ENCODE results near the gene BCAR3. TPM values are rescaled to one million over a fixed set of nuclear protein-coding genes. Genes with fewer than 3 reads are reported as not detected.

Gene BCAR3
- total RNA-seq, 5 donors from 2014 or later (not counting 1 experiment from before 2014, with no cell fraction given), result 0.63 to 2.5 (median 1.4) TPM

DNA sequence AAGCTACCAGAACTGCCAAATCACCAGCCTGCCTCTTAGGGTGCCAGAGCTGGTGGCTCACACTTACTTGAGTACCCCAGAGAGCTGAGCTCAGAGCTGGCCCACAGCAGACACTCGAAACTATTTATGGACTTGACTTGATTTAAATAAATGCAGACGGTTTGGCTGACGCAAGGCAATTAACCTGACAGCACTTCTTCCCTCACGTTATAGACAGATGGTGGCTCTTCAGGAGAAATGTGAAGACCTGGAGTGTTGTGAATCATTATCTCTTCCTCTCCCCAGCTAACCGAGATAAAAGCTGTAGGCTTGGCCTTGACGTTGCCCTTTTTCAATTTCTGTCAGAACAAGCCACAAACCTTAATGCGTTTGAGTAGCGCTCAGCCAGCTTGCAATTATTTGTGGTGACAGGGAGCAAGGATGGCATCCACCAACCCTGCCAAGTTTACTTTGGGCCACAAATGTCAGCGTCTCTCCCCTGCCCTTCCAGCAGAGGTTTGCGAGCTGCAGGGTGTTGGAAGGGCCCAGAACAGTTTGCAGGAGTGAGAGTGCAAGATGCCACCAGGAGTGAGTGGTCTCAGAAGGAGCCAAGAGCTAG is 34.0 kb upstream of the BCAR3 start:
- ATAC-seq (replicated peaks in 1 of 4), result peak in 3 of 4 experiments; percentile 12 to 33 (median 14)
- Mint-ChIP-seq H3K9me3 (peaks cover 0 to 8% (median 5%) of the 10 kb centered on the region in 3 donors), H3K4me3 (no peak overlapping the region), H3K4me1 (peaks cover 16 to 24% (median 20%) of the 10 kb centered on the region in 3 donors), H3K36me3 (peaks cover 3% of the 10 kb centered on the region), H3K27me3 (no peaks in the 10 kb centered on the region), H3K27ac (peak overlapping the region in 1 of 2 donors; percentile 22)
- no peak overlapping the region for H3K4me3 ChIP-seq (ENCODE audit: control insufficient read depth in 1 of 2, extremely low read depth in 1 of 2, low read length in 1 of 2)
- no peaks in the 10 kb centered on the region for H3K27me3 ChIP-seq (replicated peaks in 1 of 2; ENCODE audit: control insufficient read depth in 2 of 2, extremely low read depth in 1 of 2, insufficient read depth in 2 of 2, low read length in 1 of 2)
- ChIA-PET CTCF (no interaction called here), POLR2A (no interaction called here)
- no peak overlapping the region for H3K27ac ChIP-seq (ENCODE audit: low read length)
- DNase-seq, result no peak
- H3K36me3 ChIP-seq (ENCODE audit: control insufficient read depth in 2 of 2, extremely low read depth in 1 of 2, insufficient read depth in 1 of 2, low read length in 1 of 2), result no peaks in the 10 kb centered on the region
- 20% methylated on average over 4 of the region's 10 CpGs for WGBS (ENCODE audit: insufficient coverage)
- H3K9me3 ChIP-seq, result no peaks in the 10 kb centered on the region
- peaks cover 0 to 8% of the 10 kb centered on the region in 2 experiments for H3K4me1 ChIP-seq (ENCODE audit: control insufficient read depth in 1 of 2, extremely low read depth in 1 of 2, insufficient read depth in 2 of 2, low read length in 2 of 2)

- Mint-ChIP-seq H3K36me3 (peaks cover 3% of the 10 kb centered on the region), H3K4me1 (peaks cover 17 to 25% (median 22%) of the 10 kb centered on the region in 3 donors), H3K27me3 (no peaks in the 10 kb centered on the region), H3K27ac (no peak overlapping the region), H3K4me3 (no peak overlapping the region), H3K9me3 (peaks cover 0 to 8% (median 5%) of the 10 kb centered on the region in 3 donors)
- POLR2A ChIA-PET, result interaction anchor here in 1 of 2 donors (0.5 kb wide), 1 partner anchor 15 kb away, joined by 3 read pairs; no protein-coding TSS in a partner anchor
- CTCF ChIA-PET, result no interaction called here
- no peaks in the 10 kb centered on the region for H3K36me3 ChIP-seq (ENCODE audit: control insufficient read depth in 2 of 2, extremely low read depth in 1 of 2, insufficient read depth in 1 of 2, low read length in 1 of 2)
- no peak overlapping the region for H3K4me3 ChIP-seq (ENCODE audit: control insufficient read depth in 1 of 2, extremely low read depth in 1 of 2, low read length in 1 of 2)
- peaks cover 1 to 9% of the 10 kb centered on the region in 2 experiments for H3K4me1 ChIP-seq (ENCODE audit: control insufficient read depth in 1 of 2, extremely low read depth in 1 of 2, insufficient read depth in 2 of 2, low read length in 2 of 2)
- WGBS (ENCODE audit: insufficient coverage), result no CpG with 5 or more reads among the region's 1 CpG
- DNase-seq (no peak), ATAC-seq (replicated peaks in 1 of 4) (no peak)
- H3K27me3 ChIP-seq (replicated peaks in 1 of 2; ENCODE audit: control insufficient read depth in 2 of 2, extremely low read depth in 1 of 2, insufficient read depth in 2 of 2, low read length in 1 of 2), result no peaks in the 10 kb centered on the region
- no peaks in the 10 kb centered on the region for H3K9me3 ChIP-seq
- H3K27ac ChIP-seq (ENCODE audit: low read length), result no peak overlapping the region
Observed at GRCh38 chr1:93714356-93714755, 32.7 kb upstream of the BCAR3 start.

GRCh38 chr1:93713341-93713740 is 31.7 kb upstream of the BCAR3 start:
- no peak overlapping the region for H3K27ac Mint-ChIP-seq
- ATAC-seq (replicated peaks in 1 of 4) (no peak), DNase-seq (no peak)
- Histone ChIP-seq H3K27me3 (replicated peaks in 1 of 2; ENCODE audit: control insufficient read depth in 2 of 2, extremely low read depth in 1 of 2, insufficient read depth in 2 of 2, low read length in 1 of 2) (no peaks in the 10 kb centered on the region), H3K27ac (ENCODE audit: low read length) (no peak overlapping the region), H3K9me3 (no peaks in the 10 kb centered on the region), H3K4me3 (ENCODE audit: control insufficient read depth in 1 of 2, extremely low read depth in 1 of 2, low read length in 1 of 2) (no peak overlapping the region), H3K36me3 (ENCODE audit: control insufficient read depth in 2 of 2, extremely low read depth in 1 of 2, insufficient read depth in 1 of 2, low read length in 1 of 2) (no peaks in the 10 kb centered on the region), H3K4me1 (ENCODE audit: control insufficient read depth in 1 of 2, extremely low read depth in 1 of 2, insufficient read depth in 2 of 2, low read length in 2 of 2) (peaks cover 10 to 12% of the 10 kb centered on the region in 2 experiments)
- ChIA-PET CTCF (no interaction called here), POLR2A (no interaction called here)
- H3K27me3 Mint-ChIP-seq, result no peaks in the 10 kb centered on the region
- peaks cover 28 to 36% (median 30%) of the 10 kb centered on the region in 3 donors for H3K4me1 Mint-ChIP-seq
- peaks cover 3% of the 10 kb centered on the region for H3K36me3 Mint-ChIP-seq
- no peak overlapping the region for H3K4me3 Mint-ChIP-seq
- H3K9me3 Mint-ChIP-seq, result peaks cover 0 to 8% (median 5%) of the 10 kb centered on the region in 3 donors

DNA sequence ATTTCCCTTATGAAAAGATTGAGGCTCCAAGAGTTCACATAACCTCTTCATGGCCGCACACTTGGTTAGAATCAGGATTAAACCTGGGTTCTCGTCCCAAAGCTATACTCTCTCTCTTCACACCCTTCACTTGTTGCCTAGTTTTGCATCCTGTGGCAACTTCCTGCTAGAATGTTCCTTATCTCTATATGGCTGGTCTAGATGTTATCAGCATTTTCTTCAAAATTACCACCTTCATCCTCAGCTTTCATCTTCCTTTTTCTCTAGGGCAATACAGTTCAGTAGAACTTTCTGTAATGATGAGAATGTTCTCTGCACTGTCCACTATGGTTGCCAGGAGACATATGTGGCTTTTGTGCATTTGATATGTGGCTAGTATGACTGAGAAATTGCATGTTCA is 31.1 kb upstream of the BCAR3 start:
- Mint-ChIP-seq H3K4me3 (no peak overlapping the region), H3K27ac (peak overlapping the region in 1 of 2 donors; percentile 6)
- WGBS (ENCODE audit: insufficient coverage), result 19% methylated on average over 2 of the region's 2 CpGs

DNA sequence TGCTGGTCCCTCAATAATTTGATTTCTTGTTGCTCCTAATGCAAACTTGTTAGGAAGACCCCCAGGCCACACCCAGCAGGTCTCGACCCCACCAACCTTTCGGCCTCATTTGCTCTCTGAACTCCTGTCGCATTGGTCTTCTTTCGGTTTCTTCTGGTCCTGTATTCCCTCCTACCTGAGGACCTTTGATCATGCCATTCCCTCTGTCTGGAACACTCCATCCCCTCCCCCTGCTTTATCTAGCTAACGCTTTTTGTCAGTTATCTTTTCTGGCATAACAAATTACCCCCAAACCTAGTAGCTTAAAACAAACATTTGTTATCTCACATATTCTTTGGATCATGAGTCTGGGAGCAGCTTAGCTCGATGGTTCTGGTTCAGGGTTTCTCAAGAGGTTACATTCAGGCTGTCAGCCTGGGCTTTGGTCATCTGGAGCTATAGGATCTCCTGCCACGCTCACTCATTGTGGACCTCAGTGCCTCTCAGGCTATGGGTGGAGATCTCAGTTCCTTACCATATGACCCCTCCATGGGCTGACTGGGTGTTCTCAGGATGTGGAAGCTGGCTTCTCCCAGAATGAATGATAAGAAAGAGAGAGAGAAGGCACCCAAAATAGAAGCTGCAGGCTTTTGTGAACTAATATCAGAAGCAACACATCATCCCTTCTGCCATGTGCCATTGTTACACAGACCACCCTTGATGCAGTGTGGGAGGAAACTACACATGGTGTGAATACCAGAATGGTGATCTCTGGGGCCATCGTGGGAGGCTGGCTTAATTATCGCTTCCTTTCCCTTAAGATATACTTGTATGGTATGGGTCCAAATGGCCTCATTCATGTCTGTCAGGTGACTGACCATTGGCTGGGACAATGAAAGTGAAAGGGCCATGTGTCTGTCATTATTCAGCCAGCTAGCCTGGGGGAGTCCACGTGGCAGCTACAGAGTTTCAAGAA is 29.1 kb upstream of the BCAR3 start:
- H3K4me3 Mint-ChIP-seq, result no peak overlapping the region
- POLR2A ChIA-PET, result no interaction called here
- no peaks in the 10 kb centered on the region for H3K27me3 ChIP-seq (replicated peaks in 1 of 2; ENCODE audit: control insufficient read depth in 2 of 2, extremely low read depth in 1 of 2, insufficient read depth in 2 of 2, low read length in 1 of 2)
- H3K36me3 ChIP-seq (ENCODE audit: control insufficient read depth in 2 of 2, extremely low read depth in 1 of 2, insufficient read depth in 1 of 2, low read length in 1 of 2), result no peaks in the 10 kb centered on the region
- no peaks in the 10 kb centered on the region for H3K27me3 Mint-ChIP-seq
- H3K27ac ChIP-seq (ENCODE audit: low read length), result no peak overlapping the region
- no peaks in the 10 kb centered on the region for H3K9me3 Mint-ChIP-seq
- no peaks in the 10 kb centered on the region for H3K9me3 ChIP-seq
- H3K36me3 Mint-ChIP-seq, result no peaks in the 10 kb centered on the region
- H3K4me3 ChIP-seq (ENCODE audit: control insufficient read depth in 1 of 2, extremely low read depth in 1 of 2, low read length in 1 of 2), result no peak overlapping the region
- no peak overlapping the region for H3K27ac Mint-ChIP-seq
- DNase-seq (no peak), ATAC-seq (replicated peaks in 1 of 4) (no peak)
- CTCF ChIA-PET, result no interaction called here
- WGBS (ENCODE audit: insufficient coverage), result 78% methylated on average over 6 of the region's 10 CpGs
- peaks cover 27 to 41% (median 32%) of the 10 kb centered on the region in 3 donors for H3K4me1 Mint-ChIP-seq
- peaks cover 10 to 12% of the 10 kb centered on the region in 2 experiments for H3K4me1 ChIP-seq (ENCODE audit: control insufficient read depth in 1 of 2, extremely low read depth in 1 of 2, insufficient read depth in 2 of 2, low read length in 2 of 2)

More for the DNA sequence above, 31.1 kb upstream of the BCAR3 start:
- no peak for ATAC-seq (replicated peaks in 1 of 4)
- no peaks in the 10 kb centered on the region for H3K27me3 ChIP-seq (replicated peaks in 1 of 2; ENCODE audit: control insufficient read depth in 2 of 2, extremely low read depth in 1 of 2, insufficient read depth in 2 of 2, low read length in 1 of 2)
- peaks cover 0 to 8% (median 4%) of the 10 kb centered on the region in 3 donors for H3K9me3 Mint-ChIP-seq
- no peak for DNase-seq
- H3K9me3 ChIP-seq, result no peaks in the 10 kb centered on the region
- H3K36me3 Mint-ChIP-seq, result peaks cover 3% of the 10 kb centered on the region
- peaks cover 30 to 42% (median 33%) of the 10 kb centered on the region in 3 donors for H3K4me1 Mint-ChIP-seq
- CTCF ChIA-PET, result no interaction called here
- no peak overlapping the region for H3K27ac ChIP-seq (ENCODE audit: low read length)
- H3K4me3 ChIP-seq (ENCODE audit: control insufficient read depth in 1 of 2, extremely low read depth in 1 of 2, low read length in 1 of 2), result no peak overlapping the region
- POLR2A ChIA-PET, result no interaction called here
- H3K36me3 ChIP-seq (ENCODE audit: control insufficient read depth in 2 of 2, extremely low read depth in 1 of 2, insufficient read depth in 1 of 2, low read length in 1 of 2), result no peaks in the 10 kb centered on the region
- no peaks in the 10 kb centered on the region for H3K27me3 Mint-ChIP-seq
- peaks cover 10 to 12% of the 10 kb centered on the region in 2 experiments for H3K4me1 ChIP-seq (ENCODE audit: control insufficient read depth in 1 of 2, extremely low read depth in 1 of 2, insufficient read depth in 2 of 2, low read length in 2 of 2)

DNA sequence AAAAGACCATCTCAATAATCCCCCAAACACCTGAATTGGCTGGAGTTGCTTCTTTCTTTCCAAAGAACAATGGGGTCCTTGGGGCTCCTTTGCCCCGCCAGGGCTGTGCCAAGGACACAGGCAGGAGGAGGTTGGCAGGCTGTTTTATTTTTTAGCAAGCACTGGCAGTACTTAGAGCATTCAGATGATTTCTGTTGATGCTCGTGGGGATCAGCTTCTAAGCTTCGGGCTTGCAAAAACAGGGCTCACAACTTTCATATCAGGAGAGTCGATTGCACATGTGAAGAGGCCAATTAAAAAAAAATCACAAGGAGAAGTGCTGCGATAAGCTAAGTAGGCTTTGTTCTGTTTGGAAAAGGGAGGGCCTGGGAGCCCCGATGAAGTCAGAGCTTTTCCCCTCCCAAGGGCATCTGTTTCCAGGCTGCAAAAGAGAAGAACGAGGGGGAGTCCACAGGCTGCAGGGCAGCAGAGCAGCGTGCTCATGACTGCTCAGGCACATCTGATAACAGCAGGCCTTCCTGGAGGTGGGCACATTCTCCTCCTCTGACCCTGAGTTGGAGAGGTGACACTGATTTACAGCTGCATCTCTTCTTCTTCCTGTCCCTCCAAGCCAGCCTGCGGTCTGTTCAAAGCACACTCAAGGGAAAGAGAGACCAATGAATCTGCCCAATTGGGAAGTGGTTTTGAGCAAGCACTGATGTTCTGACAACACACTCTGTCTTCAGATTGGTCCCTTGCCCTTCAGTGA is 27.3 kb upstream of the BCAR3 start:
- DNase-seq, result peak in 1 of 35 experiments; percentile 2
- 46% methylated on average over 6 of the region's 9 CpGs for WGBS (ENCODE audit: insufficient coverage)
- CTCF ChIA-PET, result interaction anchor here in 1 of 2 donors (0.7 kb wide), 1 partner anchor 110 kb away, joined by 3 read pairs; no protein-coding TSS in a partner anchor
- Histone ChIP-seq H3K36me3 (ENCODE audit: control insufficient read depth in 2 of 2, extremely low read depth in 1 of 2, insufficient read depth in 1 of 2, low read length in 1 of 2) (no peaks in the 10 kb centered on the region), H3K27ac (ENCODE audit: low read length) (no peak overlapping the region), H3K27me3 (replicated peaks in 1 of 2; ENCODE audit: control insufficient read depth in 2 of 2, extremely low read depth in 1 of 2, insufficient read depth in 2 of 2, low read length in 1 of 2) (no peaks in the 10 kb centered on the region), H3K4me3 (ENCODE audit: control insufficient read depth in 1 of 2, extremely low read depth in 1 of 2, low read length in 1 of 2) (no peak overlapping the region), H3K9me3 (no peaks in the 10 kb centered on the region), H3K4me1 (ENCODE audit: control insufficient read depth in 1 of 2, extremely low read depth in 1 of 2, insufficient read depth in 2 of 2, low read length in 2 of 2) (peaks cover 10 to 12% of the 10 kb centered on the region in 2 experiments)
- Mint-ChIP-seq H3K4me3 (no peak overlapping the region), H3K27me3 (no peaks in the 10 kb centered on the region), H3K36me3 (no peaks in the 10 kb centered on the region), H3K4me1 (peaks cover 23 to 41% (median 27%) of the 10 kb centered on the region in 3 donors), H3K9me3 (no peaks in the 10 kb centered on the region), H3K27ac (no peak overlapping the region)
- POLR2A ChIA-PET, result no interaction called here
- peak in 1 of 4 experiments; percentile 26 for ATAC-seq (replicated peaks in 1 of 4)

Data from T-cell (primary cell).